Fibroblast of lung (primary cell): ENCODE data around the gene GCFC2. TPM values are rescaled to one million over a fixed set of nuclear protein-coding genes. Genes with fewer than 3 reads are reported as not detected.
A peak's percentile ranks its signal among the peaks of the same experiment; 100 is the strongest.

Experiments used
- DNase-seq, 2 donors: peaks; one replicate each; pipeline versions ENCODE4 v3.0.0 to v3.0.0-alpha.2; 2010; ENCODE audit warnings: low read depth in 2 of 2
- H2AFZ ChIP-seq: 2 replicates; pipeline ENCODE4 v1.5.1; 2012; ENCODE audit warnings: low read length, control low read depth, inconsistent platforms
- H3K27ac ChIP-seq: 2 replicates; pipeline ENCODE4 v1.5.1; 2011; ENCODE audit warnings: low read length, control low read depth; ENCODE audit not compliant: insufficient read depth
- H3K27me3 ChIP-seq: 2 replicates; pipeline ENCODE4 v1.5.1; 2011; ENCODE audit warnings: mild to moderate bottlenecking, low read length; ENCODE audit not compliant: control insufficient read depth, insufficient read depth
- H3K36me3 ChIP-seq: 2 replicates; pipeline ENCODE4 v1.5.1; 2011; ENCODE audit warnings: low read length; ENCODE audit not compliant: control insufficient read depth, insufficient read depth
- H3K4me1 ChIP-seq: 2 replicates; pipeline ENCODE4 v1.5.1; 2011; ENCODE audit warnings: low read length; ENCODE audit not compliant: control insufficient read depth, insufficient read depth; ENCODE audit errors: extremely low read depth
- H3K4me2 ChIP-seq: 2 replicates; pipeline ENCODE4 v1.5.1; 2011; ENCODE audit warnings: low read length, control low read depth; ENCODE audit not compliant: insufficient read depth; ENCODE audit errors: extremely low read depth
- H3K4me3 ChIP-seq, 4 experiments: fragments of 200-600 bp in 1 of 4; sonication (generic) in 1 of 4; replicated peaks in 1 of 4; 2 replicates each; pipeline ENCODE4 v1.5.1; 2011 to 2016; ENCODE audit warnings: low read length in 4 of 4, low read depth in 3 of 4, mild to moderate bottlenecking in 3 of 4, control low read depth in 2 of 4, inconsistent platforms in 1 of 4, mixed read lengths in 1 of 4; ENCODE audit not compliant: insufficient read depth in 1 of 4; ENCODE audit errors: control extremely low read depth in 1 of 4
- H3K79me2 ChIP-seq: 2 replicates; pipeline ENCODE4 v1.5.1; 2012; ENCODE audit warnings: mild to moderate bottlenecking, low read length, inconsistent platforms; ENCODE audit not compliant: control insufficient read depth, insufficient read depth
- H3K9ac ChIP-seq: 2 replicates; pipeline ENCODE4 v1.5.1; 2011; ENCODE audit warnings: mild to moderate bottlenecking, low read length, control low read depth; ENCODE audit not compliant: insufficient read depth
- H3K9me3 ChIP-seq: 2 replicates; pipeline ENCODE4 v1.5.1; 2012; ENCODE audit warnings: low read depth, low read length; ENCODE audit not compliant: control insufficient read depth, insufficient read depth
- H4K20me1 ChIP-seq: 2 replicates; pipeline ENCODE4 v1.5.1; 2011; ENCODE audit warnings: low read length; ENCODE audit not compliant: control insufficient read depth, insufficient read depth; ENCODE audit errors: extremely low read depth
- EZH2 ChIP-seq: IDR thresholded peaks from 2 replicates; pipeline ENCODE4 v1.5.1; 2012; ENCODE audit warnings: low read length, control low read depth, mild to moderate bottlenecking; ENCODE audit errors: missing control alignments
- polyA plus RNA-seq, 2 donors: library from polyadenylated mRNA; depleted of rRNA in 1 of 2; stranded (reverse) in 1 of 2; unstranded in 1 of 2; fragments of >200 nt; gene quantifications; 2 replicates each; pipeline ENCODE4 v1.2.1, GENCODE V29; 2011 to 2012; ENCODE audit warnings: missing spikeins in 1 of 2
- total RNA-seq: library from RNA; depleted of rRNA; stranded (reverse); fragments of >200 nt; gene quantifications from 2 replicates; pipeline ENCODE4 v1.2.1, GENCODE V29; 2014
- TF ChIP-seq, protein P1 (sequence below), 2 donors: IDR thresholded peaks in 1 of 2; conservative IDR thresholded peaks in 1 of 2; 1 replicate in 1 of 2; 2 replicates in 1 of 2; pipeline ENCODE4 v1.5.1; 2011 to 2012; ENCODE audit warnings: low read length in 2 of 2, control low read depth in 1 of 2, inconsistent platforms in 1 of 2, low read depth in 1 of 2, mild to moderate bottlenecking in 1 of 2

The GCFC2 gene
- total and polyA plus RNA-seq, 2 donors (not counting 1 experiment from before 2014, with no cell fraction given): 6.8 to 11.6 TPM

GRCh38 chr2:75729861-75730260, 19.1 kb upstream of the GCFC2 start:
- no peaks in the 10 kb centered on the region for H3K9me3 ChIP-seq
- no peaks in the 10 kb centered on the region for H3K36me3 ChIP-seq
- no peaks in the 10 kb centered on the region for H3K79me2 ChIP-seq
- H3K4me1 ChIP-seq: no peaks in the 10 kb centered on the region
- no peak overlapping the region for H3K27ac ChIP-seq
- no peak for TF ChIP-seq EZH2
- TF ChIP-seq, protein P1, sequence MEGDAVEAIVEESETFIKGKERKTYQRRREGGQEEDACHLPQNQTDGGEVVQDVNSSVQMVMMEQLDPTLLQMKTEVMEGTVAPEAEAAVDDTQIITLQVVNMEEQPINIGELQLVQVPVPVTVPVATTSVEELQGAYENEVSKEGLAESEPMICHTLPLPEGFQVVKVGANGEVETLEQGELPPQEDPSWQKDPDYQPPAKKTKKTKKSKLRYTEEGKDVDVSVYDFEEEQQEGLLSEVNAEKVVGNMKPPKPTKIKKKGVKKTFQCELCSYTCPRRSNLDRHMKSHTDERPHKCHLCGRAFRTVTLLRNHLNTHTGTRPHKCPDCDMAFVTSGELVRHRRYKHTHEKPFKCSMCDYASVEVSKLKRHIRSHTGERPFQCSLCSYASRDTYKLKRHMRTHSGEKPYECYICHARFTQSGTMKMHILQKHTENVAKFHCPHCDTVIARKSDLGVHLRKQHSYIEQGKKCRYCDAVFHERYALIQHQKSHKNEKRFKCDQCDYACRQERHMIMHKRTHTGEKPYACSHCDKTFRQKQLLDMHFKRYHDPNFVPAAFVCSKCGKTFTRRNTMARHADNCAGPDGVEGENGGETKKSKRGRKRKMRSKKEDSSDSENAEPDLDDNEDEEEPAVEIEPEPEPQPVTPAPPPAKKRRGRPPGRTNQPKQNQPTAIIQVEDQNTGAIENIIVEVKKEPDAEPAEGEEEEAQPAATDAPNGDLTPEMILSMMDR (conservative IDR thresholded peaks at IDR 0.05 in 1 of 2, IDR thresholded peaks at IDR 0.05 in 1 of 2; ENCODE audit: low read depth in 1 of 2, low read length in 2 of 2): peak in 1 of 2 donors; percentile 15
- DNase-seq: peak in 1 of 2 donors; percentile 19
- H4K20me1 ChIP-seq: no peaks in the 10 kb centered on the region
- no peak overlapping the region for H2AFZ ChIP-seq
- H3K9ac ChIP-seq: no peak overlapping the region
- H3K4me2 ChIP-seq: no peak overlapping the region
- no peak overlapping the region for H3K4me3 ChIP-seq
- H3K27me3 ChIP-seq: peaks cover 3% of the 10 kb centered on the region

DNA sequence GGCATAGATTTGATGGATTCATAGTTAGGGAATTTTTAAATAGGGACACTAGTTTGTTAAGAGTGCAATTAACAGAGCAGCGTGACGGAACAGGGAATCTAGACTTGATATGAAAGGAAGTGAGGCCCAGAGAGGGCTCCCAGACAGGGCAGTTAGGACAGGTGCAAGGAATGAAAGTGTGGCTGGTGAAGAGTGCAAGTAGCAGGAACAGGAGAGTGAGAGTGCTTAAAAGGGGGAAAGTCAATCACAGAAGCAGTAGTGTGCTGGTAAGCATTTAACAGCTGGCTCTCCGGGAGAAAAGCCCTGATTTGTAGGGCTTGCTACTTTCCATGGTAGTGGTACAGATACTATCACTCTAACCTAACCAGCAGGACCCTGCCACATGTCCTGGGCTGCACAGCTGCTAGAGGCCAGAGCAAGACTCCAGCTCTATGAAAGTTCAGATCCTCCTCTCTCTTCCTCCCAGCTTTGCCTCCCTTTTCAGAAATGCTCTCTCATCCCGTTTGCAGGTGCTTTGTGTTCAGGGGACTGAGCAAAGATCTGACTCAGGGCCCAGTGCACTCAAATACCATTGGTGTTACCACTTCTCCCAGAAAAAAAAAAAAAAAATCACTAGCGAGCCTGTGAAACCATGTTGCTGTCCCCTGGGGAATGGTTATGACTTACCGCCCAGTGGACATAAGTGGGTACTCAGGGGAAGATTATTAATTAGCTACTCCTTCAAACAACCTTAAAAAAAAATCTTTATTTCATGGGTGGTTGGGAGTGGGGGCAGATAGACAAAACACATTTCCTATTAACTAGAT, 18.1 kb upstream of the GCFC2 start:
- H3K79me2 ChIP-seq: no peaks in the 10 kb centered on the region
- no peak for TF ChIP-seq EZH2
- TF ChIP-seq, protein P1 (conservative IDR thresholded peaks at IDR 0.05 in 1 of 2, IDR thresholded peaks at IDR 0.05 in 1 of 2; ENCODE audit: low read depth in 1 of 2, low read length in 2 of 2): no peak
- no peak overlapping the region for H3K9ac ChIP-seq
- H3K36me3 ChIP-seq: no peaks in the 10 kb centered on the region
- no peak overlapping the region for H2AFZ ChIP-seq
- no peak for DNase-seq
- H3K27ac ChIP-seq: no peak overlapping the region
- H3K4me2 ChIP-seq: no peak overlapping the region
- no peaks in the 10 kb centered on the region for H3K4me1 ChIP-seq
- H3K4me3 ChIP-seq: no peak overlapping the region
- peaks cover 3% of the 10 kb centered on the region for H3K27me3 ChIP-seq
- no peaks in the 10 kb centered on the region for H4K20me1 ChIP-seq
- H3K9me3 ChIP-seq: no peaks in the 10 kb centered on the region

GRCh38 chr2:75722687-75723086, 12.0 kb upstream of the GCFC2 start:
- no peak for DNase-seq
- H3K79me2 ChIP-seq: no peaks in the 10 kb centered on the region
- H3K9me3 ChIP-seq: no peaks in the 10 kb centered on the region
- no peaks in the 10 kb centered on the region for H3K36me3 ChIP-seq
- H3K4me1 ChIP-seq: no peaks in the 10 kb centered on the region
- H4K20me1 ChIP-seq: no peaks in the 10 kb centered on the region
- H3K27ac ChIP-seq: no peak overlapping the region
- H3K27me3 ChIP-seq: no peaks in the 10 kb centered on the region
- H3K4me3 ChIP-seq: no peak overlapping the region
- no peak overlapping the region for H2AFZ ChIP-seq
- no peak overlapping the region for H3K9ac ChIP-seq
- TF ChIP-seq, protein P1 (conservative IDR thresholded peaks at IDR 0.05 in 1 of 2, IDR thresholded peaks at IDR 0.05 in 1 of 2; ENCODE audit: low read depth in 1 of 2, low read length in 2 of 2): no peak
- no peak for TF ChIP-seq EZH2
- H3K4me2 ChIP-seq: no peak overlapping the region
